ENCODE results near the gene SMIM45.

SMIM45 gene

GRCh38 chr22:41917903-41918791, 33.8 kb upstream of the SMIM45 start:
- no peak overlapping the region for H3K4me3 ChIP-seq (ENCODE audit: low read depth, low read length)
- TF ChIP-seq, protein P1, sequence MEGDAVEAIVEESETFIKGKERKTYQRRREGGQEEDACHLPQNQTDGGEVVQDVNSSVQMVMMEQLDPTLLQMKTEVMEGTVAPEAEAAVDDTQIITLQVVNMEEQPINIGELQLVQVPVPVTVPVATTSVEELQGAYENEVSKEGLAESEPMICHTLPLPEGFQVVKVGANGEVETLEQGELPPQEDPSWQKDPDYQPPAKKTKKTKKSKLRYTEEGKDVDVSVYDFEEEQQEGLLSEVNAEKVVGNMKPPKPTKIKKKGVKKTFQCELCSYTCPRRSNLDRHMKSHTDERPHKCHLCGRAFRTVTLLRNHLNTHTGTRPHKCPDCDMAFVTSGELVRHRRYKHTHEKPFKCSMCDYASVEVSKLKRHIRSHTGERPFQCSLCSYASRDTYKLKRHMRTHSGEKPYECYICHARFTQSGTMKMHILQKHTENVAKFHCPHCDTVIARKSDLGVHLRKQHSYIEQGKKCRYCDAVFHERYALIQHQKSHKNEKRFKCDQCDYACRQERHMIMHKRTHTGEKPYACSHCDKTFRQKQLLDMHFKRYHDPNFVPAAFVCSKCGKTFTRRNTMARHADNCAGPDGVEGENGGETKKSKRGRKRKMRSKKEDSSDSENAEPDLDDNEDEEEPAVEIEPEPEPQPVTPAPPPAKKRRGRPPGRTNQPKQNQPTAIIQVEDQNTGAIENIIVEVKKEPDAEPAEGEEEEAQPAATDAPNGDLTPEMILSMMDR (IDR thresholded peaks at IDR 0.05; ENCODE audit: low read depth, low read length) = no peak

DNA sequence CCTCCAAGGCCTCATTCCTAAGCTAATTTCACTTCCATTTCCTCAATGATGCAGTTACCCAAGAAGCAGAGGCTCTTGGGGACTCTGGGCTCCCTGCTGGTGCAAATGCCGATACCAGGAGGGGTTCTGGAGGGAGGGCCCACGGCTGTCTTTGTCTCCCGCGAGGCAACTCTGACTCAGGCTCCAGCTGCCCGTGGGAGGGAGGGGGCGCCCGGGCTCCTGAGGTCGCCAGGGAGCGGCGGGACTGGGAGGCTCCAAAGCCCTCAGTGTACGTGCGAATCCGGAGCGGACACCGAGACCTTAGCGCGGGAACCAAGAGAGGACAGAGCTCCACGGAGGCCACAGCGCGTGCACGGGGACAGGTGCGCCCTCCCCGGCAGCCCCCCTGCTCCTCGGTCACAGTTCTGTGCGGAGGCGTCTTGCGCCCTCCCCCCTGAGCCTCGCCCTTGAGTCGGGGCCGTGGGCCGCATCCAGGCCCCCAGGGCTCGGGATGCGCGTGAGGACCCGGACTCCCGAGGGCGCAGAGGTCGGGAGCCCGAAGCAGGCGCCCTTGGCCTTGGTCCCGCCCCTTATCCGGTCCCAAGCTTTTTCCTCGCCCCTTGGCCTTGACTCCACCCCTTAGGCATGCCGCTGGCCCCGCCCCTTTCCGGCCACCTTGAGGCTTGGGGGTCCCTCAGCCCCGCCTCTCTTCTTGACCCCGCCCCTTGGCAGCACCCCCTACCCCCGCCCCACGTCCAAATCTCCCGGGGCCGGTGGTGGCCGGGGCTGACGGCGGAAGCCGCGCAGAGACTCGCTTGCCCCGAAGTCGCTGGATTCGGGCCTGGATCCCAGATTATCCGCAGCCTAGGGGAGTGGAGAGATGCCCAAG, 32.4 kb upstream of the SMIM45 start:
- TF ChIP-seq, protein P1 (IDR thresholded peaks at IDR 0.05; ENCODE audit: low read depth, low read length) = no peak
- H3K4me3 ChIP-seq (ENCODE audit: low read depth, low read length) = peak overlapping the region; percentile 37

GRCh38 chr22:41920271-41920976, 31.5 kb upstream of the SMIM45 start:
- no peak overlapping the region for H3K4me3 ChIP-seq (ENCODE audit: low read depth, low read length)
- TF ChIP-seq, protein P1 (IDR thresholded peaks at IDR 0.05; ENCODE audit: low read depth, low read length) = no peak

DNA sequence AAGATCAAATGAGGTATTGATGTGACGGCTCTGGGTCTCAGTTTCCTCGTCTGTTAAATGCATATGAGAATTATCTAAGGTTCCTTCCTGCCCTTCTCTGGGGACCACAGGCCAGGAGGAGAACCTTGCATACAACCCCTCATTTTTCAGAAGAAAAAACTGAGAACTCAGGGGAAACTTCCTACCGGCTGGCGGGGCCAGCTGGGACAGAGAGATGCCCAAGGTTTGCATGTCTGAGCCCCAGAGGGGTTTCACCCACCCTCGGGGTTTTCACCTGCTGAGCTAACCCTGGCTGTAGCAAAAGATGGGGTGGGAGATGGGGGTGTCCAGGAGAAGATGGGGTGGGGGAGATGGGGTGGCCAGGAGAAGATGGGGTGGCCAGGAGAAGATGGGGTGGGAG, 29.6 kb upstream of the SMIM45 start:
- no peak overlapping the region for H3K4me3 ChIP-seq (ENCODE audit: low read depth, low read length)
- TF ChIP-seq, protein P1 (IDR thresholded peaks at IDR 0.05; ENCODE audit: low read depth, low read length) = no peak

GRCh38 chr22:41922940-41923594, 28.9 kb upstream of the SMIM45 start:
- TF ChIP-seq, protein P1 (IDR thresholded peaks at IDR 0.05; ENCODE audit: low read depth, low read length) = no peak

GRCh38 chr22:41923595-41924276, 28.2 kb upstream of the SMIM45 start:
- no peak overlapping the region for H3K4me3 ChIP-seq (ENCODE audit: low read depth, low read length)
- TF ChIP-seq, protein P1 (IDR thresholded peaks at IDR 0.05; ENCODE audit: low read depth, low read length) = no peak

More at GRCh38 chr22:41922940-41923594, 28.9 kb upstream of the SMIM45 start:
- H3K4me3 ChIP-seq (ENCODE audit: low read depth, low read length) = no peak overlapping the region

Measured in WI38 (cell line).